ENCODE data around the gene FGGY. TPM values are rescaled to one million over a fixed set of nuclear protein-coding genes. Genes with fewer than 3 reads are reported as not detected.

Gene FGGY
- total RNA-seq, 1 donor from 2014 or later = 32.5 TPM

DNA sequence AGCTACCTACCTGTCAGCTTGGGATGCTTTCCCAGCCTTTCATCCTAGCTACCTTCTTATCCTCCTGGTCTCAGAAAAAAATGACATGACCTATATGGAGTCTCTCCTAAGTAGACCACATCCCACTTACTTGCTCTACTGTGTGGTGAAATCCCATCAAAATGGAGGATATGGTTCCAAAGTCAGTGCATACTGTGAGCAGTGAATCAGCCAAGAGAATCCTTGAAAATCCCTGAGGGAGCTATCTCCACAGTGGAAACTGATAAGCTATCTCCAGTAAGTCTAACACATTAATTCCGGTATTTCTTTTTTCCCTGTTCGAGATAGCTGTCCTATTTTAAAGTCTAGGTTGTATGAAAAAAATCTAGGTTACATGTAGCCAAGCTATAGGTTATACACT, 189.7 kb downstream of the FGGY start:
- H3K4me3 ChIP-seq = no peak overlapping the region
- no peak overlapping the region for H3K4me3 Mint-ChIP-seq
- H3F3A ChIP-seq (ENCODE audit: low read depth) = no peaks in the 10 kb centered on the region
- H3K9me3 Mint-ChIP-seq = peaks cover 2% of the 10 kb centered on the region
- no peaks in the 10 kb centered on the region for H3K9me3 ChIP-seq (ENCODE audit: low read depth)
- H3K4me1 ChIP-seq = no peaks in the 10 kb centered on the region
- H3K36me3 ChIP-seq = no peaks in the 10 kb centered on the region
- TF ChIP-seq, protein P1, sequence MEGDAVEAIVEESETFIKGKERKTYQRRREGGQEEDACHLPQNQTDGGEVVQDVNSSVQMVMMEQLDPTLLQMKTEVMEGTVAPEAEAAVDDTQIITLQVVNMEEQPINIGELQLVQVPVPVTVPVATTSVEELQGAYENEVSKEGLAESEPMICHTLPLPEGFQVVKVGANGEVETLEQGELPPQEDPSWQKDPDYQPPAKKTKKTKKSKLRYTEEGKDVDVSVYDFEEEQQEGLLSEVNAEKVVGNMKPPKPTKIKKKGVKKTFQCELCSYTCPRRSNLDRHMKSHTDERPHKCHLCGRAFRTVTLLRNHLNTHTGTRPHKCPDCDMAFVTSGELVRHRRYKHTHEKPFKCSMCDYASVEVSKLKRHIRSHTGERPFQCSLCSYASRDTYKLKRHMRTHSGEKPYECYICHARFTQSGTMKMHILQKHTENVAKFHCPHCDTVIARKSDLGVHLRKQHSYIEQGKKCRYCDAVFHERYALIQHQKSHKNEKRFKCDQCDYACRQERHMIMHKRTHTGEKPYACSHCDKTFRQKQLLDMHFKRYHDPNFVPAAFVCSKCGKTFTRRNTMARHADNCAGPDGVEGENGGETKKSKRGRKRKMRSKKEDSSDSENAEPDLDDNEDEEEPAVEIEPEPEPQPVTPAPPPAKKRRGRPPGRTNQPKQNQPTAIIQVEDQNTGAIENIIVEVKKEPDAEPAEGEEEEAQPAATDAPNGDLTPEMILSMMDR (IDR thresholded peaks at IDR 0.05) = no peak
- TF ChIP-seq EZH2 (IDR thresholded peaks at IDR 0.05) (no peak), EZH2phosphoT487 (IDR thresholded peaks at IDR 0.05) (no peak)
- no peak overlapping the region for H3K27ac ChIP-seq
- H3K36me3 Mint-ChIP-seq = no peaks in the 10 kb centered on the region
- H4K20me1 ChIP-seq (ENCODE audit: low read depth) = no peaks in the 10 kb centered on the region
- no peaks in the 10 kb centered on the region for H3K79me2 ChIP-seq (ENCODE audit: low read depth)
- H2AFZ ChIP-seq (replicated peaks) = no peak overlapping the region
- H3K27ac Mint-ChIP-seq = no peak overlapping the region
- no peaks in the 10 kb centered on the region for H3K27me3 Mint-ChIP-seq (ENCODE audit: insufficient read depth, low read depth)
- H3K4me2 ChIP-seq = no peak overlapping the region
- H3K27me3 ChIP-seq = no peaks in the 10 kb centered on the region
- no peak for DNase-seq (ENCODE audit: low spot score)
- no peak overlapping the region for H3K9ac ChIP-seq
- H3K4me1 Mint-ChIP-seq = no peaks in the 10 kb centered on the region

GRCh38 chr1:59487335-59488031, 190.6 kb downstream of the FGGY start:
- Histone ChIP-seq H3K79me2 (ENCODE audit: low read depth) (no peaks in the 10 kb centered on the region), H3K9me3 (ENCODE audit: low read depth) (no peaks in the 10 kb centered on the region), H3K27me3 (no peaks in the 10 kb centered on the region), H3K36me3 (no peaks in the 10 kb centered on the region), H4K20me1 (ENCODE audit: low read depth) (no peaks in the 10 kb centered on the region), H3K4me2 (no peak overlapping the region), H3K4me3 (no peak overlapping the region), H2AFZ (replicated peaks) (no peak overlapping the region), H3F3A (ENCODE audit: low read depth) (no peaks in the 10 kb centered on the region), H3K9ac (no peak overlapping the region), H3K4me1 (no peaks in the 10 kb centered on the region), H3K27ac (no peak overlapping the region)
- no peaks in the 10 kb centered on the region for H3K36me3 Mint-ChIP-seq
- no peak overlapping the region for H3K4me3 Mint-ChIP-seq
- no peaks in the 10 kb centered on the region for H3K4me1 Mint-ChIP-seq
- peaks cover 4% of the 10 kb centered on the region for H3K9me3 Mint-ChIP-seq
- no peak for DNase-seq (ENCODE audit: low spot score)
- TF ChIP-seq EZH2 (IDR thresholded peaks at IDR 0.05) (no peak), EZH2phosphoT487 (IDR thresholded peaks at IDR 0.05) (no peak)
- TF ChIP-seq, protein P1 (IDR thresholded peaks at IDR 0.05) = no peak
- no peaks in the 10 kb centered on the region for H3K27me3 Mint-ChIP-seq (ENCODE audit: insufficient read depth, low read depth)
- H3K27ac Mint-ChIP-seq = no peak overlapping the region

DNA sequence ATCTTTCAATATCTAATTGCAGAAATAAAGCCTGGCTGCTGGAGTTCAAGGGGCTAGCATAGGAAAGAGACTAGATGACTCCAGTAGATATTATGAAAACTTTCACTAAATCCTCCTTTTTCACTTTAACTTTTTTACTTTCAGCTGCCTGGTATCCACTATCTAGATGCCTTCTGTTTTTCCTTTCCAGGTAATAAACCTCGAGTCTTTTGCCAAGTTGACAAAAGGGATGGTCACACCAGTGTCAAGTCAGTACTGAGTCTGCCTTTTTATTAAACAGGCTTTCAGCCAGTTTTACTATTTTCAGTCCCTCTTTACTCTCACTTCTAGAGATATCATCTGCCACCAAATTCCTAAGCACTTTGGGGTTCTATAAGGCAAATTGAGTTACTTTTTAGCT, 195.6 kb downstream of the FGGY start:
- Histone ChIP-seq H3K36me3 (no peaks in the 10 kb centered on the region), H4K20me1 (ENCODE audit: low read depth) (no peaks in the 10 kb centered on the region), H3K4me1 (no peaks in the 10 kb centered on the region), H3K27ac (no peak overlapping the region), H3K27me3 (no peaks in the 10 kb centered on the region), H2AFZ (replicated peaks) (no peak overlapping the region), H3K9me3 (ENCODE audit: low read depth) (no peaks in the 10 kb centered on the region), H3F3A (ENCODE audit: low read depth) (no peaks in the 10 kb centered on the region), H3K4me2 (no peak overlapping the region), H3K79me2 (ENCODE audit: low read depth) (no peaks in the 10 kb centered on the region), H3K4me3 (no peak overlapping the region), H3K9ac (no peak overlapping the region)
- H3K36me3 Mint-ChIP-seq = no peaks in the 10 kb centered on the region
- H3K27ac Mint-ChIP-seq = no peak overlapping the region
- no peak for DNase-seq (ENCODE audit: low spot score)
- TF ChIP-seq, protein P1 (IDR thresholded peaks at IDR 0.05) = no peak
- TF ChIP-seq EZH2phosphoT487 (IDR thresholded peaks at IDR 0.05) (no peak), EZH2 (IDR thresholded peaks at IDR 0.05) (no peak)
- H3K27me3 Mint-ChIP-seq (ENCODE audit: insufficient read depth, low read depth) = no peaks in the 10 kb centered on the region
- H3K4me3 Mint-ChIP-seq = no peak overlapping the region
- H3K4me1 Mint-ChIP-seq = no peaks in the 10 kb centered on the region
- H3K9me3 Mint-ChIP-seq = peaks cover 11% of the 10 kb centered on the region

All from neural progenitor cell (in vitro differentiated cells).